ENCODE data around the gene AMN1.
"Not testable (repeated sequence)": the region's sequence is repeated elsewhere in the genome, so short reads cannot be mapped to it uniquely, and the experiment has no call there.

Gene AMN1

GRCh38 chr12:31728917-31729640, at the start of gene AMN1:
AMN1 (minus strand) TSS chr12:31729021; CDS start chr12:31729008, 13 bp downstream.
- peak; percentile 100 for DNase-seq

GRCh38 chr12:31773867-31774266, 45.0 kb upstream of the AMN1 start:
- DNase-seq: peak in 2 of 3 experiments; percentile 9 to 27

- peak in 2 of 3 experiments; percentile 20 to 63 for DNase-seq
These were observed 44.5 kb upstream of the AMN1 start for GRCh38 chr12:31773223-31773750.

- DNase-seq: peak in 1 of 3 experiments; percentile 36
These were observed 43.9 kb upstream of the AMN1 start for GRCh38 chr12:31772685-31773222.

- DNase-seq: no peak
These were observed 43.4 kb upstream of the AMN1 start for GRCh38 chr12:31772186-31772585.

GRCh38 chr12:31768046-31768445, 39.2 kb upstream of the AMN1 start:
- DNase-seq: peak in 1 of 3 experiments; percentile 30

GRCh38 chr12:31765931-31766330, 37.1 kb upstream of the AMN1 start:
- no peak for DNase-seq

- DNase-seq: no peak
These were observed 31.0 kb upstream of the AMN1 start for GRCh38 chr12:31759632-31760459.

GRCh38 chr12:31758297-31758696, 29.5 kb upstream of the AMN1 start:
- DNase-seq: not testable (repeated sequence)

- DNase-seq: no peak
These were observed 28.2 kb upstream of the AMN1 start for GRCh38 chr12:31756977-31757420.

- DNase-seq: no peak
These were observed 23.6 kb upstream of the AMN1 start for GRCh38 chr12:31752450-31752849.

GRCh38 chr12:31751085-31751484, 22.3 kb upstream of the AMN1 start:
- no peak for DNase-seq

- DNase-seq: no peak
These were observed 21.9 kb upstream of the AMN1 start for GRCh38 chr12:31750747-31751039.

- DNase-seq: peak; percentile 92 to 100 (median 93)
These were observed 20.3 kb upstream of the AMN1 start for GRCh38 chr12:31749024-31749704.

- no peak for DNase-seq
These were observed 16.4 kb upstream of the AMN1 start for GRCh38 chr12:31745242-31745641.

- not testable (repeated sequence) for DNase-seq
These were observed 15.5 kb upstream of the AMN1 start for GRCh38 chr12:31744363-31744762.

GRCh38 chr12:31742891-31743290, 14.1 kb upstream of the AMN1 start:
- peak in 1 of 3 experiments; percentile 37 for DNase-seq

- DNase-seq: no peak
These were observed 11.8 kb upstream of the AMN1 start for GRCh38 chr12:31740628-31741027.

- DNase-seq: no peak
These were observed 8.9 kb upstream of the AMN1 start for GRCh38 chr12:31737763-31738162.

- DNase-seq: no peak
These were observed 8.5 kb upstream of the AMN1 start for GRCh38 chr12:31737345-31737744.

GRCh38 chr12:31736472-31736871, 7.7 kb upstream of the AMN1 start:
- DNase-seq: no peak

GRCh38 chr12:31733549-31734432, 5.0 kb upstream of the AMN1 start:
- DNase-seq: not testable (repeated sequence)

Data from NCI-H1417 (cell line).